Measurements from ENCODE around the gene NOP16.

NOP16 gene

DNA sequence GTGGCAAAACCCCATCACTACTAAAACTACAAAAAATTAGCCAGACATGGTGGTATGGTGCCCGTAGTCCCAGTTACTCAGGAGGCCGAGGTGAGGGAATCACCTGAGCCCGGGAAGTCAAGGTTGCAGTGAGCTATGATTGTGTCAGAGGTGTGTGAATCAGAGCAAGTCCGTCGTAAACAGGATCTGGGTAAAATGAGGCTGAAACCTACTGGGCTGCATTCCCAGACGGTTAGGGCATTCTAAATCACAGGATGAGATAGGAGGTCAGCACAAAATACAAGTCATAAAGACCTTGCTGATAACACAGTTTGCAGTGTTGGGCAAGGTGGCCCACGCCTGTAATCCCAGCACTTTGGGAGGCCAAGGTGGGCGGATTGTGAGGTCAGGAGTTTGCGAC lies 29.9 kb upstream of the NOP16 start:
- H3K27ac ChIP-seq (ENCODE audit: low read depth, low read length): no peak overlapping the region
- H2AFZ ChIP-seq (ENCODE audit: low read length, unreplicated experiment): no peak overlapping the region
- H3K79me2 ChIP-seq (ENCODE audit: control insufficient read depth, insufficient read depth, low read length, unreplicated experiment): peaks cover 19% of the 10 kb centered on the region
- peaks cover 19% of the 10 kb centered on the region for H3K4me1 ChIP-seq (ENCODE audit: control insufficient read depth, insufficient read depth, low read length, unreplicated experiment)
- H3K27me3 ChIP-seq (ENCODE audit: insufficient read depth, low read length): no peaks in the 10 kb centered on the region; the same call in 1 of the 2 replicates
- no peaks in the 10 kb centered on the region for H3K36me3 ChIP-seq (ENCODE audit: insufficient read depth, low read length)
- no peak overlapping the region for H3K4me3 ChIP-seq (ENCODE audit: low read depth, low read length)

DNA sequence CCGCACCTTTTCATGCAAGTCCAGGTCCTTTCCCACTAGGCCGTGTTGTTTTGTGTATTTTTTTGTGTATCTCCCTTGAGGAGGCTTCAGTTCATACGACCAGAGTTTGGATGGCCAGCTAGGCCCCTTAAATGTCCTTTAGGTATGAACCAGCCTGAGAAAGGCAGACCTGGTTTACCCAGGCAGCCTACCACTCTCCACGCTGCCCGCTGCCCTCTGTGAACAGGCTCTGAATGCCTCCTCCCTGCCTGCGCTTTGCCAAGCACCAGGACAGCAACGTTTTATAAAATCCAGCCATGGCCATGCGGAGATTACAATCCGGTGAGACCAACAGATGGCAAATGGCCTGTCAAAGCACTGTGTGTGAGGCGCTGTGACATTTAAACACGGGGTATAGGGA lies 28.6 kb upstream of the NOP16 start:
- Histone ChIP-seq H3K27ac (ENCODE audit: low read depth, low read length) (no peak overlapping the region), H2AFZ (ENCODE audit: low read length, unreplicated experiment) (peak overlapping the region; percentile 63)

DNA sequence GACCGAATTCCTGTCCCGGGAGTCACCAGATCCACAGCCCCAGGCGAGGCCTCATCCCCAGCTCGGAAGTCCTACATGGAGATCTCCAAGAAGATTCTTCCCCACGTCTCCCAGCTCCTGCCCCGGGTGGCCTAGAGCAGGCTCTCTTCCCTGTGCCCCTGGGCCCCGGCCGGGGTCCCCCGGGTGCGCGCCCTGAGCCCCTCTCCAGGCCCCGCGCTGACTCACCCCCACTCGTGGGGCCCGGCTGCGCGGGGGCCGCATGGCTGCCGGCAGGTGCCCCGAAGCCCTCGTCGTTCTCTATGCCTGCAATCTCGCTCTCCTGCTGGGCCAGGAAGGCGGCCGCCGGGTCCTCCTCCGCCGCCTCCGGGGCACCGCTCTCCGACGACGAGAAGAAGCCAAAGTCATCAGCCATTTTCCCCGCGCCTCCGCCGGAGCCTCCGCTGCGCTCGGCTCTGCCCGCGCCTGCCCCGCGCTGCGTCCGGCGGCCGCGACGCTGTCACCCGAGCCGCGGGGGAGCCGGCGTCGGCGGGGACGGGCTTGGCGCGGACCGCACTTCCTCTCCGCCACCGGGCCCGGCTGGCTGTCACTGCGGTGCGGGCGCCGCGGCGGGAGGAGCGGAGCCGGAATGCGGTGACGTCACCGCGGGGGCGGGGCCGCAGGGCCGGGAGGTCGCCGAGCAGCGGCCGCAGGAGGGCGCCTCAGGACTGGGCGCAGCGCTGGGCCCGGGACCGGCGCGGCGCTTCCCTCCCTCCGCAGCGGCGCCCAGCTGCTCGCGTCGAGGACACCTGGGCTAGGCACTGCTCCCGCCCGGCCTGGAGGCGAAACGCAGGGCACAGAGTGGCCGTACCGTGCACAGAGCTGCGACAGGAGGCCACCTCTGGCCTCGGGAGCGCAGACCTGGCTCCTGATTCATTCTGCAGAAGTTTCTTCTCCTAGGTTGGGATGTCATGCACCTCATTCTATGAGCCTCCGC lies 27.8 kb upstream of the NOP16 start, which contains the start of gene CLTB:
TSS of gene CLTB (minus strand) at position 588 of the 973 bp plus-strand sequence. CDS start at position 412, 176 bp downstream.
- H3K79me2 ChIP-seq (ENCODE audit: control insufficient read depth, insufficient read depth, low read length, unreplicated experiment): peaks cover 26% of the 10 kb centered on the region
- H3K36me3 ChIP-seq (ENCODE audit: insufficient read depth, low read length): no peaks in the 10 kb centered on the region
- peak within 1 kb of the TSS; percentile 98 for H3K4me3 ChIP-seq (ENCODE audit: low read depth, low read length)
- peaks cover 32% of the 10 kb centered on the region for H3K4me1 ChIP-seq (ENCODE audit: control insufficient read depth, insufficient read depth, low read length, unreplicated experiment)
- H3K27me3 ChIP-seq (ENCODE audit: insufficient read depth, low read length): no peaks in the 10 kb centered on the region; the same call in 1 of the 2 replicates
- peak within 1 kb of the TSS; percentile 98 for H2AFZ ChIP-seq (ENCODE audit: low read length, unreplicated experiment)
- peak within 1 kb of the TSS; percentile 38 for H3K27ac ChIP-seq (ENCODE audit: low read depth, low read length)

More for the DNA sequence above, 28.6 kb upstream of the NOP16 start:
- no peaks in the 10 kb centered on the region for H3K36me3 ChIP-seq (ENCODE audit: insufficient read depth, low read length)
- H3K27me3 ChIP-seq (ENCODE audit: insufficient read depth, low read length): no peaks in the 10 kb centered on the region; the same call in 1 of the 2 replicates
- peaks cover 26% of the 10 kb centered on the region for H3K4me1 ChIP-seq (ENCODE audit: control insufficient read depth, insufficient read depth, low read length, unreplicated experiment)
- H3K79me2 ChIP-seq (ENCODE audit: control insufficient read depth, insufficient read depth, low read length, unreplicated experiment): peaks cover 26% of the 10 kb centered on the region
- H3K4me3 ChIP-seq (ENCODE audit: low read depth, low read length): peak overlapping the region; percentile 98

DNA sequence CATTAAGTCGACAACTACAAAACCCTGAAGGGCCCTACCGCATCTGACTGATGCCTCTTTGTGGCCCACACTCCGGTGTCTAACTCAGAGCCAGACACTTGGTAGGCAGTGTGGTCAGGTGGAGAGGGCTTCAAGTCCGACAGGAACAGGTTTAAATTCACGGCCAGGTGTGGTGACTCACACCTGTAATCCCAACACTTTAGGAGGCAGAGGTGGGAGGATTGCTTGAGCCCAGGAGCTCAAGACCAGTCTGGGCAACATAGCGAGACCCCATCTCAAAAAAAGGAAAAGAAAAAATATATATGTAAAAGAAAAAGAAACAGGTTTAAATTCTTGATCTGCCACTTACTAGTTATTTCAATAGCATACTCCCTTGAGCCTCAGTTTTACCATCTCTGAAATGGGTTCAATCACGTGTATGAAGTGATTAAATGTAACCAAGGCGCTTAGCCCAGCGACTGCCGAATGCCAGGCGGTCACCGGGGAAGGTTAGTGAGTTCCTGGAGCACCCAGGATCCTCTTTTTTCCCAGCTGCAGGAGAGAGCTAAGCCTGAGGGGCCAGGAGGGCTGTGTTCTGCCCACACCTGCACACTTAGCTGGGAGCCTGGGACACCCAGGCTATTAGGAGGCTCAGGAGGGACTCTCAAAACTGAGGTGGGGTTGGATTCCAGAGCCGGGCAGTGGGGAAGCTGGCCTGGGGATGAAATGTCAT lies 27.0 kb upstream of the NOP16 start:
- Histone ChIP-seq H3K4me3 (ENCODE audit: low read depth, low read length) (peak overlapping the region; percentile 98), H2AFZ (ENCODE audit: low read length, unreplicated experiment) (peak overlapping the region; percentile 98), H3K4me1 (ENCODE audit: control insufficient read depth, insufficient read depth, low read length, unreplicated experiment) (peaks cover 37% of the 10 kb centered on the region), H3K27ac (ENCODE audit: low read depth, low read length) (peak overlapping the region; percentile 38), H3K79me2 (ENCODE audit: control insufficient read depth, insufficient read depth, low read length, unreplicated experiment) (peaks cover 26% of the 10 kb centered on the region), H3K36me3 (ENCODE audit: insufficient read depth, low read length) (no peaks in the 10 kb centered on the region), H3K27me3 (ENCODE audit: insufficient read depth, low read length) (no peaks in the 10 kb centered on the region)

DNA sequence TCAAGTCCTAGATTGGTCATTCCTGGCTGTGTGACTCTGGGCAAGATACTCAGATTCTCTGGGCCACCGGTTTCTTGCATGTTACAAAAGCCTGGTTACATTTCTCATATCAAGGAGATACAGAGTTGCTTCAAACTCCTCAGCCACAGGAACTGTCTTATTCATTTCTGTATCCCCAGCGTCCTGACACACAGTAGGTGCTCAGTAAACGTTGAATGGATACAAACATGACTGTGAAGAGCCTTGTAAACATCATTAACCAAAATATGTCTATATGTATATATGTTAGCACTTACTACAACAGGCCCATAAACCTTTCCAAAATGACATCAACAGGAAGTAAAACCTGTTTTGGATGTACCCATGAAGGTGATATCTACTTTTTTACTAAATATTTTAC lies 26.3 kb upstream of the NOP16 start:
- Histone ChIP-seq H2AFZ (ENCODE audit: low read length, unreplicated experiment) (no peak overlapping the region), H3K27ac (ENCODE audit: low read depth, low read length) (no peak overlapping the region), H3K79me2 (ENCODE audit: control insufficient read depth, insufficient read depth, low read length, unreplicated experiment) (peaks cover 26% of the 10 kb centered on the region), H3K4me3 (ENCODE audit: low read depth, low read length) (peak overlapping the region; percentile 98), H3K36me3 (ENCODE audit: insufficient read depth, low read length) (peaks cover 5% of the 10 kb centered on the region; the same call in 1 of the 2 replicates), H3K4me1 (ENCODE audit: control insufficient read depth, insufficient read depth, low read length, unreplicated experiment) (peaks cover 37% of the 10 kb centered on the region), H3K27me3 (ENCODE audit: insufficient read depth, low read length) (no peaks in the 10 kb centered on the region)

DNA sequence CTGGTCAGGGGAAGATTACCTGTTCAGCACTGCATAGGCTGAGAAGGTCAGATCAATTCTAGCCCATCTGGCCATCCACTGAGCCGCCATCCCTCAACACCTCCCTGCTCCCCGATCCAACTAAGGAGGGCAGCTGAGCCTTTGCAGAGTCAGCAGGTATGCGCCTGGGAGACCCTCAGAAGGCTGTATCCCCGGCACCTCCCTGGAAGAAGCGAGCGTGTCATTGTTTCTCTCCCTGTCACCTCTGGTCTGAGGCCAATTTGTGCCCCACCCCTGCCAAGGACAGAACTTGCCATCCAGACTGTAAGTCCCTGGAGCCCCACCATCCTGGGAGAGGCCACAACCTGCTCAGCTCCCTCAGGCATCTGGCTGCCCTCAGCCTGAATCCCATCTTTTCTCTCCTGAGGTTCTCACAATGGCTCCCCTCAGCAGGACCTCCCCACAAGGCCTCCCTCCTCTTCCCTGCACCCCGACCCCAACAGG lies 25.4 kb upstream of the NOP16 start:
- peaks cover 7% of the 10 kb centered on the region; the same call in 1 of the 2 replicates for H3K36me3 ChIP-seq (ENCODE audit: insufficient read depth, low read length)
- no peak overlapping the region for H2AFZ ChIP-seq (ENCODE audit: low read length, unreplicated experiment)
- H3K27me3 ChIP-seq (ENCODE audit: insufficient read depth, low read length): no peaks in the 10 kb centered on the region
- H3K4me3 ChIP-seq (ENCODE audit: low read depth, low read length): no peak overlapping the region
- peak overlapping the region; percentile 30; the same call in 1 of the 2 replicates for H3K27ac ChIP-seq (ENCODE audit: low read depth, low read length)
- peaks cover 37% of the 10 kb centered on the region for H3K4me1 ChIP-seq (ENCODE audit: control insufficient read depth, insufficient read depth, low read length, unreplicated experiment)
- H3K79me2 ChIP-seq (ENCODE audit: control insufficient read depth, insufficient read depth, low read length, unreplicated experiment): peaks cover 26% of the 10 kb centered on the region

DNA sequence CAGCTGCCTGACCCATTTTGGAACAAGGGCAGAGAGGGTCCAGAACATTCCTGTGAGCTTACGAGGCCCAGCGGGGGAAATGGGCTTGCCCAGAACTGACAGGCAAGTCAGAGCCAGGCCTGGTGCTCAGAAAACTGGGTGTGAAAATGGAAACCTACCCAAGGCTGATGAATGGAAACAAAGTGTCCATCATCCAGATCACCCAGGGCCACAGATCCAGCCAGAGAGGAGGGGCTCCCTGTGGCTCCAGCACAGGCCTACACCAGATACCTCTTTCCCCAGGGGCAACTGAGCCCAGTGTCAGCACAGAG lies 24.8 kb upstream of the NOP16 start:
- peaks cover 37% of the 10 kb centered on the region for H3K4me1 ChIP-seq (ENCODE audit: control insufficient read depth, insufficient read depth, low read length, unreplicated experiment)
- no peak overlapping the region for H2AFZ ChIP-seq (ENCODE audit: low read length, unreplicated experiment)
- no peak overlapping the region for H3K4me3 ChIP-seq (ENCODE audit: low read depth, low read length)
- peaks cover 7% of the 10 kb centered on the region; the same call in 1 of the 2 replicates for H3K36me3 ChIP-seq (ENCODE audit: insufficient read depth, low read length)
- H3K27ac ChIP-seq (ENCODE audit: low read depth, low read length): peak overlapping the region; percentile 30; the same call in 1 of the 2 replicates
- peaks cover 26% of the 10 kb centered on the region for H3K79me2 ChIP-seq (ENCODE audit: control insufficient read depth, insufficient read depth, low read length, unreplicated experiment)
- H3K27me3 ChIP-seq (ENCODE audit: insufficient read depth, low read length): no peaks in the 10 kb centered on the region

DNA sequence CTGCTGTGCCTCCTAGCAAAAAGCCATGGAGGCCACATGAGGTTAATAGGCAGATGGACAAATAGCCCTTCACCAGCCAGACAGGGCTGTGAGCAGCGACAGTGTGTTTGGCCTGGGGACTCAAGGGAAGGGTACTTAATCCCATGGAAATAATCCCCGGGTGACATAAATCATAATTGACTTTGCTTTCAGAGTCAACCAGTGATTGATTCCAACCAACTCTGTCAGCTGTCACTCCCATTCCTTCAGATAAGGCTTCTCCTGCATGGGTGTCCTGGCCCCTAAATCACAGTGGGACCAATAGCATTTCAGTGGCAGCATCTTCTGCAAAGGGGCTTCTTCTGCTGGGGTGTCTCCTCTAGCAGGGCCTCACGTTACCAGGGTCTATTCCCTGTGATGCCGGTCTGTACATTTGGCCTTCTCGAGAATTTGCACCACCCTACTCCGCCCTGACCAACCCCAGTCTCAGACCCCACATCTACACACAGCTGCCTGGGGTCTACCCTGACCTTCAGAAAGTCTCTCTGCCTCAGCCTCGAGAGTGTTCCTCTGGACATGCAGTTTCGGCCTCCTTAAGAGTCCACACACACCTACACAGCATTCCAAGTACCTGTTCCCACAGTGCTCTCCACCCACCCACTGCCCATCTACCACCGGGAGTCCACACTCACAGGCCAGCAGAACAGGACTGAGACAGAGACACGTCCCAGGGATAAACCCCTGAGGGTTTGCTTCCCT lies 24.3 kb upstream of the NOP16 start:
- peaks cover 7% of the 10 kb centered on the region; the same call in 1 of the 2 replicates for H3K36me3 ChIP-seq (ENCODE audit: insufficient read depth, low read length)
- H2AFZ ChIP-seq (ENCODE audit: low read length, unreplicated experiment): no peak overlapping the region
- H3K27ac ChIP-seq (ENCODE audit: low read depth, low read length): 0 out of 2 replicates have a peak overlapping the region, but pooled peaks have one; percentile 15
- H3K4me1 ChIP-seq (ENCODE audit: control insufficient read depth, insufficient read depth, low read length, unreplicated experiment): peaks cover 37% of the 10 kb centered on the region
- H3K79me2 ChIP-seq (ENCODE audit: control insufficient read depth, insufficient read depth, low read length, unreplicated experiment): peaks cover 26% of the 10 kb centered on the region
- no peak overlapping the region for H3K4me3 ChIP-seq (ENCODE audit: low read depth, low read length)
- no peaks in the 10 kb centered on the region for H3K27me3 ChIP-seq (ENCODE audit: insufficient read depth, low read length)

DNA sequence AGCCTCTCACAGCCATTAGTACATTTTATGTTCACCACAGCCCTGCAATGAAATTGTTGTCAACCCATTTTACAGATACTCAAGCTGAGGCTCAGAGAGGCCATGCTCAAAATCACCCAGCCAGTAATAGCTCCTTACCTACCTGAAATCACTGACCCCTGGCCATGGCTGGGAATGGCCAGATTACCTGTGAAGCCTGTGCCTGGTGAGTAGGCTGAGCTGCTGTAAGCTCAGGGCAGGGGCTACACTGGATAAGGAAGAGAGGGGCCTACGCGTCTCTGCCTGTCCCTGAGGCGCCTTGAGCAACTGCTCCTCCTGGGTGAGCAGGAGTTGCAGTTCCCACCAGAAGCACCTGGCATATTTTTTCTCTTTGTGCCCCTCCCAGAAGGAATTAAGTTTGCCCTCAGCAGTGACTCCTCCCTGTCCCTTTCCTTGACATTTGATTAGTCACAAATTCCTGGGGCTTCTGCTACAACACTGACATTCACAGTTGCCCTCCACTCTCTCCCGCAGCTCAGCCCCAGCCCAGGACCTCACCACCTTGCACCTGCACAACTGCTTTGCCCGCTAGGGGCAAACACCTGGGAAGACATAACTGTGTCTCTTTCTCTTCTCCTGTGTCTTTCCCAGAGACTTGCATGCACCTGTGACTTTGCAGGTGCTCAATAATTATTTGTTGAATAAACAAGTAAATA lies 22.2 kb upstream of the NOP16 start:
- Histone ChIP-seq H3K4me3 (ENCODE audit: low read depth, low read length) (no peak overlapping the region), H3K27me3 (ENCODE audit: insufficient read depth, low read length) (no peaks in the 10 kb centered on the region), H3K79me2 (ENCODE audit: control insufficient read depth, insufficient read depth, low read length, unreplicated experiment) (peaks cover 19% of the 10 kb centered on the region), H3K4me1 (ENCODE audit: control insufficient read depth, insufficient read depth, low read length, unreplicated experiment) (peaks cover 34% of the 10 kb centered on the region), H3K36me3 (ENCODE audit: insufficient read depth, low read length) (peaks cover 7% of the 10 kb centered on the region; the same call in 1 of the 2 replicates), H3K27ac (ENCODE audit: low read depth, low read length) (no peak overlapping the region), H2AFZ (ENCODE audit: low read length, unreplicated experiment) (no peak overlapping the region)

Data from ACC112 (cell line).